H1 (cell line): ENCODE results near the gene POLE2. TPM values are rescaled to one million over a fixed set of nuclear protein-coding genes. Genes with fewer than 3 reads are reported as not detected.

Experiments used
- CTCF ChIA-PET: fragments of 300-600 bp; sonication (Branson Sonifier 250); formaldehyde crosslinking; loops from one replicate; lab custom pipeline; 2021; ENCODE audit not compliant: partially characterized antibody; lab: Charles Lee
- POLR2A ChIA-PET: fragments of 300-600 bp; sonication (Branson Sonifier 250); formaldehyde crosslinking; loops from one replicate; lab custom pipeline; 2021; ENCODE audit warnings: inconsistent platforms; ENCODE audit not compliant: partially characterized antibody; lab: Charles Lee
- DNase-seq, 2 experiments: peaks; one replicate each; pipeline versions ENCODE4 v3.0.0 to v3.0.0-alpha.2; 2010 to 2022; ENCODE audit warnings: low spot score in 2 of 2, low read depth in 1 of 2, mixed read lengths in 1 of 2
- FAIRE-seq: peaks from 2 replicates; lab custom pipeline; 2011; peaks lifted over from hg19 to GRCh38; lab: Jason Lieb, UNC
- H2AFZ ChIP-seq: 2 replicates; pipeline ENCODE4 v1.8.1; 2012; ENCODE audit warnings: low read length, inconsistent platforms
- H2AK5ac ChIP-seq: 2 replicates; pipeline ENCODE4 v1.6.1; 2013; ENCODE audit warnings: low read depth, low read length
- H2BK120ac ChIP-seq: replicated peaks from 2 replicates; pipeline ENCODE3; 2013; ENCODE audit warnings: low read depth, low read length, inconsistent platforms
- H2BK12ac ChIP-seq: 2 replicates; pipeline ENCODE4 v1.6.1; 2013; ENCODE audit warnings: low read depth, low read length
- H2BK15ac ChIP-seq: 2 replicates; pipeline ENCODE4 v1.6.1; 2013; ENCODE audit warnings: low read length
- H2BK20ac ChIP-seq: 2 replicates; pipeline ENCODE4 v1.6.1; 2013; ENCODE audit warnings: low read length
- H2BK5ac ChIP-seq: 2 replicates; pipeline ENCODE4 v1.6.1; 2013; ENCODE audit warnings: low read depth, low read length
- H3K14ac ChIP-seq: 2 replicates; pipeline ENCODE4 v1.6.1; 2013; ENCODE audit warnings: inconsistent platforms; ENCODE audit not compliant: insufficient read length
- H3K18ac ChIP-seq: 2 replicates; pipeline ENCODE4 v1.6.1; 2013; ENCODE audit warnings: low read length; ENCODE audit errors: extremely low read depth
- H3K23ac ChIP-seq: 2 replicates; pipeline ENCODE4 v1.6.1; 2013; ENCODE audit warnings: inconsistent platforms; ENCODE audit not compliant: insufficient read length
- H3K23me2 ChIP-seq: 2 replicates; pipeline ENCODE4 v1.6.1; 2013; ENCODE audit warnings: low read depth, low read length
- H3K27ac ChIP-seq: 2 replicates; pipeline ENCODE4 v1.6.1; 2011; ENCODE audit warnings: low read depth, low read length, inconsistent platforms
- H3K27me3 ChIP-seq, 4 experiments: replicated peaks in 1 of 4; 1 replicate in 1 of 4; 2 replicates in 3 of 4; pipeline versions ENCODE4 v1.6.1 to v1.8.1; 2011 to 2013; ENCODE audit warnings: low read length in 3 of 4, mild to moderate bottlenecking in 3 of 4, inconsistent platforms in 2 of 4, mixed read lengths in 2 of 4, moderate library complexity in 1 of 4; ENCODE audit not compliant: control insufficient read depth in 3 of 4, insufficient read depth in 3 of 4; ENCODE audit errors: extremely low read depth in 1 of 4
- H3K36me3 ChIP-seq, 4 experiments: 2 replicates each; pipeline versions ENCODE4 v1.6.1 to v1.8.1; 2011 to 2013; ENCODE audit warnings: mild to moderate bottlenecking in 4 of 4, low read length in 3 of 4, moderate library complexity in 2 of 4, control low read depth in 1 of 4, inconsistent platforms in 1 of 4; ENCODE audit not compliant: insufficient read depth in 4 of 4, control insufficient read depth in 2 of 4
- H3K4ac ChIP-seq: replicated peaks from 2 replicates; pipeline ENCODE3; 2013; ENCODE audit warnings: low read length, low read depth, mixed read lengths, inconsistent platforms; ENCODE audit not compliant: insufficient read length
- H3K4me1 ChIP-seq, 4 experiments: replicated peaks in 1 of 4; 1 replicate in 1 of 4; 2 replicates in 3 of 4; pipeline versions ENCODE4 v1.6.1 to v1.8.1; 2011 to 2013; ENCODE audit warnings: low read length in 3 of 4, inconsistent platforms in 2 of 4, mixed read lengths in 1 of 4; ENCODE audit not compliant: insufficient read depth in 4 of 4, control insufficient read depth in 3 of 4
- H3K4me2 ChIP-seq, 2 experiments: 2 replicates each; pipeline versions ENCODE4 v1.6.1 to v1.8.1; 2011 to 2013; ENCODE audit warnings: low read depth in 2 of 2, low read length in 2 of 2, control low read depth in 1 of 2, inconsistent platforms in 1 of 2, mild to moderate bottlenecking in 1 of 2; ENCODE audit not compliant: insufficient read depth in 1 of 2
- H3K4me3 ChIP-seq, 4 experiments: fragments of 200-600, 300-600 bp in 1 of 4; sonication (generic), shearing (Covaris generic), sonication (Bioruptor Twin) in 1 of 4; 2 replicates each; pipeline versions ENCODE4 v1.5.1 to v1.8.1; 2011 to 2016; ENCODE audit warnings: low read length in 4 of 4, low read depth in 3 of 4, control low read depth in 2 of 4, inconsistent platforms in 2 of 4, mild to moderate bottlenecking in 2 of 4, mixed read lengths in 1 of 4, moderate library complexity in 1 of 4; ENCODE audit not compliant: insufficient read depth in 2 of 4; ENCODE audit errors: extremely low read depth in 1 of 4
- H3K56ac ChIP-seq: replicated peaks from 2 replicates; pipeline ENCODE3; 2013; ENCODE audit warnings: low read depth, mild to moderate bottlenecking, mixed read lengths, low read length, inconsistent platforms; ENCODE audit not compliant: insufficient read length
- H3K79me1 ChIP-seq: 2 replicates; pipeline ENCODE4 v1.6.1; 2013; ENCODE audit warnings: low read depth, low read length, control low read depth
- H3K79me2 ChIP-seq, 2 experiments: 2 replicates each; pipeline versions ENCODE4 v1.6.1 to v1.8.1; 2012 to 2013; ENCODE audit warnings: low read length in 2 of 2, mild to moderate bottlenecking in 2 of 2, inconsistent platforms in 1 of 2; ENCODE audit not compliant: insufficient read depth in 2 of 2, control insufficient read depth in 1 of 2
- H3K9ac ChIP-seq, 4 experiments: replicated peaks in 1 of 4; 1 replicate in 1 of 4; 2 replicates in 3 of 4; pipeline versions ENCODE4 v1.6.1 to v1.8.1; 2011 to 2013; ENCODE audit warnings: low read depth in 3 of 4, low read length in 3 of 4, control low read depth in 2 of 4, mild to moderate bottlenecking in 2 of 4, moderate library complexity in 2 of 4, inconsistent platforms in 1 of 4; ENCODE audit errors: extremely low read depth in 1 of 4
- H3K9me3 ChIP-seq, 2 experiments: 2 replicates each; pipeline versions ENCODE4 v1.6.1 to v1.8.1; 2012 to 2013; ENCODE audit warnings: mild to moderate bottlenecking in 2 of 2, moderate library complexity in 2 of 2, control low read depth in 1 of 2, inconsistent platforms in 1 of 2, low read depth in 1 of 2, low read length in 1 of 2, mixed read lengths in 1 of 2; ENCODE audit not compliant: insufficient read depth in 2 of 2
- H4K20me1 ChIP-seq, 2 experiments: replicated peaks in 1 of 2; 2 replicates each; pipeline versions ENCODE3 to v1.8.1; 2011 to 2013; ENCODE audit warnings: inconsistent platforms in 2 of 2, low read length in 2 of 2, mild to moderate bottlenecking in 1 of 2; ENCODE audit not compliant: insufficient read depth in 2 of 2, control insufficient read depth in 1 of 2
- H4K5ac ChIP-seq: 2 replicates; pipeline ENCODE4 v1.6.1; 2013; ENCODE audit warnings: low read length, low read depth, mixed read lengths, inconsistent platforms; ENCODE audit not compliant: insufficient read length
- H4K8ac ChIP-seq: 2 replicates; pipeline ENCODE4 v1.8.0; 2013; ENCODE audit warnings: mild to moderate bottlenecking, moderate library complexity, low read length, inconsistent platforms; ENCODE audit not compliant: insufficient read depth; ENCODE audit errors: extremely low read depth
- H4K91ac ChIP-seq: replicated peaks from 2 replicates; pipeline ENCODE3; 2013; ENCODE audit warnings: low read length, mixed read lengths, inconsistent platforms; ENCODE audit not compliant: insufficient read length
- ASH2L ChIP-seq: fragments of 200-600, 300-600 bp; sonication (generic); IDR thresholded peaks from one replicate; pipeline ENCODE4 v1.7.1; 2017; ENCODE audit warnings: low read length
- BRCA1 ChIP-seq: IDR thresholded peaks from 2 replicates; pipeline ENCODE4 v1.6.1; 2012; ENCODE audit warnings: low read depth, low read length, improper control_type of control experiment
- CEBPB ChIP-seq: IDR thresholded peaks from 2 replicates; pipeline ENCODE4 v1.6.1; 2012; ENCODE audit warnings: low read depth, low read length
- CHD1 ChIP-seq: IDR thresholded peaks from 2 replicates; pipeline ENCODE4 v1.6.1; 2012; ENCODE audit warnings: low read depth, low read length, improper control_type of control experiment
- HDAC6 ChIP-seq: IDR thresholded peaks from one replicate; pipeline ENCODE4 v1.7.1; 2012; ENCODE audit warnings: low read depth, mild to moderate bottlenecking, inconsistent platforms, low read length, moderate library complexity
- KDM5A ChIP-seq: fragments of 200-600 bp; IDR thresholded peaks from 2 replicates; pipeline ENCODE4 v1.7.1; 2012; ENCODE audit warnings: mild to moderate bottlenecking, low read length, inconsistent platforms, mixed read lengths
- RAD21 ChIP-seq, 2 experiments: IDR thresholded peaks in 1 of 2; conservative IDR thresholded peaks in 1 of 2; 2 replicates each; pipeline ENCODE4 v1.6.1; 2011; ENCODE audit warnings: low read depth in 2 of 2, low read length in 2 of 2, improper control_type of control experiment in 1 of 2, inconsistent platforms in 1 of 2, mild to moderate bottlenecking in 1 of 2, moderate library complexity in 1 of 2
- ZNF274 ChIP-seq: IDR thresholded peaks from 2 replicates; pipeline ENCODE4 v1.7.0; 2012; ENCODE audit warnings: low read length, borderline replicate concordance; ENCODE audit errors: extremely low read depth
- WGBS, 2 experiments: shearing (Covaris generic) in 1 of 2; methylation state at CpG; one replicate each; pipeline versions ENCODE4 v1.1.6 to v1.1.7; 2013 to 2015; ENCODE audit warnings: low lambda C conversion rate in 2 of 2, mixed read lengths in 2 of 2, inconsistent platforms in 1 of 2, low coverage in 1 of 2, missing lambda C conversion rate in 1 of 2; ENCODE audit not compliant: insufficient replicate concordance in 2 of 2, insufficient coverage in 1 of 2, insufficient read length in 1 of 2; ENCODE audit errors: extremely low coverage in 1 of 2, missing lambda C conversion rate in 1 of 2; 5-methylcytosine and 5-hydroxymethylcytosine counted together
- polyA plus RNA-seq, 7 experiments: library from polyadenylated mRNA; depleted of rRNA in 3 of 7; stranded (reverse) in 5 of 7; unstranded in 2 of 7; fragments of >200 nt in 5 of 7; fragments of 200-250 nt in 2 of 7; gene quantifications; 1 replicate in 5 of 7; 2 replicates in 1 of 7; 4 replicates in 1 of 7; pipeline versions ENCODE4 v1.2.1 to v1.2.3, GENCODE V29; 2011 to 2013; ENCODE audit warnings: missing spikeins in 2 of 7, mixed read lengths in 2 of 7
- total RNA-seq: library from RNA; stranded (reverse); fragmentation: NEBNext Ultra II Directional; extraction: Animal tissue kit (Norgen Biotek cat#: 25700); gene quantifications from 2 replicates; pipeline ENCODE4 v1.2.1, GENCODE V29; 2021
- TF ChIP-seq, protein P1 (sequence below): IDR thresholded peaks from 2 replicates; pipeline ENCODE4 v1.6.1; 2012; ENCODE audit warnings: inconsistent platforms

Gene POLE2
- total and polyA plus RNA-seq, 2 of the 8 experiments (the other 6 are each of a cell fraction or from before 2014, with no cell fraction given), result 31.2 to 41.7 TPM

GRCh38 chr14:49621114-49621881 is 66.7 kb downstream of the POLE2 start:
- 7% methylated on average over 42 of the region's 65 CpGs; no CpG with 5 or more reads in 1 of the 2 experiments for WGBS, 2 experiments
- H4K20me1 ChIP-seq, result peaks cover 5 to 6% of the 10 kb centered on the region in 2 experiments
- TF ChIP-seq KDM5A, result 0 out of 2 replicates have a peak, but pooled peaks have one; percentile 22
- TF ChIP-seq, protein P1, sequence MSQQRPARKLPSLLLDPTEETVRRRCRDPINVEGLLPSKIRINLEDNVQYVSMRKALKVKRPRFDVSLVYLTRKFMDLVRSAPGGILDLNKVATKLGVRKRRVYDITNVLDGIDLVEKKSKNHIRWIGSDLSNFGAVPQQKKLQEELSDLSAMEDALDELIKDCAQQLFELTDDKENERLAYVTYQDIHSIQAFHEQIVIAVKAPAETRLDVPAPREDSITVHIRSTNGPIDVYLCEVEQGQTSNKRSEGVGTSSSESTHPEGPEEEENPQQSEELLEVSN, result peak; percentile 81
- TF ChIP-seq CEBPB, result no peak
- TF ChIP-seq RAD21 (IDR thresholded peaks at IDR 0.05 in 1 of 2, conservative IDR thresholded peaks at IDR 0.05 in 1 of 2; ENCODE audit: low read depth in 2 of 2, low read length in 2 of 2), result no peak
- TF ChIP-seq ZNF274, result no peak
- peak; percentile 18 for TF ChIP-seq ASH2L
- no peak for TF ChIP-seq HDAC6
- no peak for TF ChIP-seq BRCA1
- no peak for TF ChIP-seq CHD1

More at GRCh38 chr14:49621114-49621881, 66.7 kb downstream of the POLE2 start:
- FAIRE-seq, result no peak
- H2BK5ac ChIP-seq, result no peak overlapping the region
- H3K23ac ChIP-seq, result no peak overlapping the region
- no peak overlapping the region for H3K56ac ChIP-seq
- H3K27me3 ChIP-seq, result no peaks in the 10 kb centered on the region
- peaks cover 10% of the 10 kb centered on the region for H3K23me2 ChIP-seq
- peak overlapping the region; percentile 80 to 99 (median 94) for H3K4me3 ChIP-seq
- peaks cover 1 to 9% (median 3%) of the 10 kb centered on the region in 4 experiments; a peak in 3 of 7 replicates for H3K4me1 ChIP-seq
- no peak overlapping the region for H4K5ac ChIP-seq
- H2BK20ac ChIP-seq, result no peak overlapping the region
- H3K36me3 ChIP-seq, result peaks cover 4 to 40% (median 12%) of the 10 kb centered on the region in 4 experiments; a peak in 7 of 8 replicates
- no peak overlapping the region for H2AFZ ChIP-seq
- DNase-seq, result no peak
- H3K4ac ChIP-seq, result peak overlapping the region; percentile 54
- no peak overlapping the region for H2BK12ac ChIP-seq
- no peak overlapping the region for H2AK5ac ChIP-seq
- H2BK15ac ChIP-seq, result no peak overlapping the region
- H3K79me1 ChIP-seq, result no peaks in the 10 kb centered on the region
- ChIA-PET CTCF (interaction anchor here (0.9 to 2.4 kb wide), 3 partner anchors 13 to 159 kb away, joined by 3 to 15 read pairs (median 4); partner anchors contain the start of gene DNAAF2), POLR2A (interaction anchor here (0.9 to 3.9 kb wide), 22 partner anchors 8 to 241 kb away, joined by 3 to 53 read pairs (median 8); partner anchors contain the start of genes DNAAF2, KLHDC2, LRR1 and POLE2)
- H2BK120ac ChIP-seq, result no peak overlapping the region
- H4K91ac ChIP-seq, result no peak overlapping the region
- peak overlapping the region; percentile 76 to 91 for H3K4me2 ChIP-seq
- no peaks in the 10 kb centered on the region for H3K9me3 ChIP-seq
- 0 out of 2 replicates have a peak overlapping the region, but pooled peaks have one; percentile 79 for H3K18ac ChIP-seq
- no peak overlapping the region for H3K14ac ChIP-seq
- no peak overlapping the region for H3K27ac ChIP-seq
- peaks cover 5 to 48% of the 10 kb centered on the region in 2 experiments; a peak in 3 of 4 replicates for H3K79me2 ChIP-seq
- peak overlapping the region; percentile 9; the same call in 1 of the 2 replicates for H4K8ac ChIP-seq
- peak overlapping the region in 3 of 4 experiments; percentile 44 to 94 (median 77); a peak in 5 of 7 replicates for H3K9ac ChIP-seq
